H1 (cell line): ENCODE data around the gene HPN. TPM values are rescaled to one million over a fixed set of nuclear protein-coding genes. Genes with fewer than 3 reads are reported as not detected.

Experiments
- CTCF ChIA-PET: fragments of 300-600 bp; sonication (Branson Sonifier 250); formaldehyde crosslinking; loops from one replicate; lab custom pipeline; 2021; ENCODE audit not compliant: partially characterized antibody; lab: Charles Lee
- POLR2A ChIA-PET: fragments of 300-600 bp; sonication (Branson Sonifier 250); formaldehyde crosslinking; loops from one replicate; lab custom pipeline; 2021; ENCODE audit warnings: inconsistent platforms; ENCODE audit not compliant: partially characterized antibody; lab: Charles Lee
- DNase-seq, 2 experiments: peaks; one replicate each; pipeline versions ENCODE4 v3.0.0 to v3.0.0-alpha.2; 2010 to 2022; ENCODE audit warnings: low spot score in 2 of 2, low read depth in 1 of 2, mixed read lengths in 1 of 2
- FAIRE-seq: peaks from 2 replicates; lab custom pipeline; 2011; peaks lifted over from hg19 to GRCh38; lab: Jason Lieb, UNC
- H2AFZ ChIP-seq: 2 replicates; pipeline ENCODE4 v1.8.1; 2012; ENCODE audit warnings: low read length, inconsistent platforms
- H2AK5ac ChIP-seq: 2 replicates; pipeline ENCODE4 v1.6.1; 2013; ENCODE audit warnings: low read depth, low read length
- H2BK120ac ChIP-seq: replicated peaks from 2 replicates; pipeline ENCODE3; 2013; ENCODE audit warnings: low read depth, low read length, inconsistent platforms
- H2BK12ac ChIP-seq: 2 replicates; pipeline ENCODE4 v1.6.1; 2013; ENCODE audit warnings: low read depth, low read length
- H2BK15ac ChIP-seq: 2 replicates; pipeline ENCODE4 v1.6.1; 2013; ENCODE audit warnings: low read length
- H2BK20ac ChIP-seq: 2 replicates; pipeline ENCODE4 v1.6.1; 2013; ENCODE audit warnings: low read length
- H2BK5ac ChIP-seq: 2 replicates; pipeline ENCODE4 v1.6.1; 2013; ENCODE audit warnings: low read depth, low read length
- H3K14ac ChIP-seq: 2 replicates; pipeline ENCODE4 v1.6.1; 2013; ENCODE audit warnings: inconsistent platforms; ENCODE audit not compliant: insufficient read length
- H3K18ac ChIP-seq: 2 replicates; pipeline ENCODE4 v1.6.1; 2013; ENCODE audit warnings: low read length; ENCODE audit errors: extremely low read depth
- H3K23ac ChIP-seq: 2 replicates; pipeline ENCODE4 v1.6.1; 2013; ENCODE audit warnings: inconsistent platforms; ENCODE audit not compliant: insufficient read length
- H3K23me2 ChIP-seq: 2 replicates; pipeline ENCODE4 v1.6.1; 2013; ENCODE audit warnings: low read depth, low read length
- H3K27ac ChIP-seq: 2 replicates; pipeline ENCODE4 v1.6.1; 2011; ENCODE audit warnings: low read depth, low read length, inconsistent platforms
- H3K27me3 ChIP-seq, 4 experiments: replicated peaks in 1 of 4; 1 replicate in 1 of 4; 2 replicates in 3 of 4; pipeline versions ENCODE4 v1.6.1 to v1.8.1; 2011 to 2013; ENCODE audit warnings: low read length in 3 of 4, mild to moderate bottlenecking in 3 of 4, inconsistent platforms in 2 of 4, mixed read lengths in 2 of 4, moderate library complexity in 1 of 4; ENCODE audit not compliant: control insufficient read depth in 3 of 4, insufficient read depth in 3 of 4; ENCODE audit errors: extremely low read depth in 1 of 4
- H3K36me3 ChIP-seq, 4 experiments: 2 replicates each; pipeline versions ENCODE4 v1.6.1 to v1.8.1; 2011 to 2013; ENCODE audit warnings: mild to moderate bottlenecking in 4 of 4, low read length in 3 of 4, moderate library complexity in 2 of 4, control low read depth in 1 of 4, inconsistent platforms in 1 of 4; ENCODE audit not compliant: insufficient read depth in 4 of 4, control insufficient read depth in 2 of 4
- H3K4ac ChIP-seq: replicated peaks from 2 replicates; pipeline ENCODE3; 2013; ENCODE audit warnings: low read length, low read depth, mixed read lengths, inconsistent platforms; ENCODE audit not compliant: insufficient read length
- H3K4me1 ChIP-seq, 4 experiments: replicated peaks in 1 of 4; 1 replicate in 1 of 4; 2 replicates in 3 of 4; pipeline versions ENCODE4 v1.6.1 to v1.8.1; 2011 to 2013; ENCODE audit warnings: low read length in 3 of 4, inconsistent platforms in 2 of 4, mixed read lengths in 1 of 4; ENCODE audit not compliant: insufficient read depth in 4 of 4, control insufficient read depth in 3 of 4
- H3K4me2 ChIP-seq, 2 experiments: 2 replicates each; pipeline versions ENCODE4 v1.6.1 to v1.8.1; 2011 to 2013; ENCODE audit warnings: low read depth in 2 of 2, low read length in 2 of 2, control low read depth in 1 of 2, inconsistent platforms in 1 of 2, mild to moderate bottlenecking in 1 of 2; ENCODE audit not compliant: insufficient read depth in 1 of 2
- H3K4me3 ChIP-seq, 4 experiments: fragments of 200-600, 300-600 bp in 1 of 4; sonication (generic), shearing (Covaris generic), sonication (Bioruptor Twin) in 1 of 4; 2 replicates each; pipeline versions ENCODE4 v1.5.1 to v1.8.1; 2011 to 2016; ENCODE audit warnings: low read length in 4 of 4, low read depth in 3 of 4, control low read depth in 2 of 4, inconsistent platforms in 2 of 4, mild to moderate bottlenecking in 2 of 4, mixed read lengths in 1 of 4, moderate library complexity in 1 of 4; ENCODE audit not compliant: insufficient read depth in 2 of 4; ENCODE audit errors: extremely low read depth in 1 of 4
- H3K56ac ChIP-seq: replicated peaks from 2 replicates; pipeline ENCODE3; 2013; ENCODE audit warnings: low read depth, mild to moderate bottlenecking, mixed read lengths, low read length, inconsistent platforms; ENCODE audit not compliant: insufficient read length
- H3K79me1 ChIP-seq: 2 replicates; pipeline ENCODE4 v1.6.1; 2013; ENCODE audit warnings: low read depth, low read length, control low read depth
- H3K79me2 ChIP-seq, 2 experiments: 2 replicates each; pipeline versions ENCODE4 v1.6.1 to v1.8.1; 2012 to 2013; ENCODE audit warnings: low read length in 2 of 2, mild to moderate bottlenecking in 2 of 2, inconsistent platforms in 1 of 2; ENCODE audit not compliant: insufficient read depth in 2 of 2, control insufficient read depth in 1 of 2
- H3K9ac ChIP-seq, 4 experiments: replicated peaks in 1 of 4; 1 replicate in 1 of 4; 2 replicates in 3 of 4; pipeline versions ENCODE4 v1.6.1 to v1.8.1; 2011 to 2013; ENCODE audit warnings: low read depth in 3 of 4, low read length in 3 of 4, control low read depth in 2 of 4, mild to moderate bottlenecking in 2 of 4, moderate library complexity in 2 of 4, inconsistent platforms in 1 of 4; ENCODE audit errors: extremely low read depth in 1 of 4
- H3K9me3 ChIP-seq, 2 experiments: 2 replicates each; pipeline versions ENCODE4 v1.6.1 to v1.8.1; 2012 to 2013; ENCODE audit warnings: mild to moderate bottlenecking in 2 of 2, moderate library complexity in 2 of 2, control low read depth in 1 of 2, inconsistent platforms in 1 of 2, low read depth in 1 of 2, low read length in 1 of 2, mixed read lengths in 1 of 2; ENCODE audit not compliant: insufficient read depth in 2 of 2
- H4K20me1 ChIP-seq, 2 experiments: replicated peaks in 1 of 2; 2 replicates each; pipeline versions ENCODE3 to v1.8.1; 2011 to 2013; ENCODE audit warnings: inconsistent platforms in 2 of 2, low read length in 2 of 2, mild to moderate bottlenecking in 1 of 2; ENCODE audit not compliant: insufficient read depth in 2 of 2, control insufficient read depth in 1 of 2
- H4K5ac ChIP-seq: 2 replicates; pipeline ENCODE4 v1.6.1; 2013; ENCODE audit warnings: low read length, low read depth, mixed read lengths, inconsistent platforms; ENCODE audit not compliant: insufficient read length
- H4K8ac ChIP-seq: 2 replicates; pipeline ENCODE4 v1.8.0; 2013; ENCODE audit warnings: mild to moderate bottlenecking, moderate library complexity, low read length, inconsistent platforms; ENCODE audit not compliant: insufficient read depth; ENCODE audit errors: extremely low read depth
- H4K91ac ChIP-seq: replicated peaks from 2 replicates; pipeline ENCODE3; 2013; ENCODE audit warnings: low read length, mixed read lengths, inconsistent platforms; ENCODE audit not compliant: insufficient read length
- MAFK ChIP-seq: IDR thresholded peaks from 2 replicates; pipeline ENCODE4 v1.6.1; 2012; ENCODE audit warnings: low read depth, mild to moderate bottlenecking, improper control_type of control experiment, low read length
- POLR2A ChIP-seq, 2 experiments: IDR thresholded peaks; 1 replicate in 1 of 2; 2 replicates in 1 of 2; pipeline ENCODE4 v1.6.1; 2011; ENCODE audit warnings: low read depth in 2 of 2, low read length in 2 of 2, mild to moderate bottlenecking in 2 of 2; ENCODE audit errors: control extremely low read depth in 1 of 2
- WGBS, 2 experiments: shearing (Covaris generic) in 1 of 2; methylation state at CpG; one replicate each; pipeline versions ENCODE4 v1.1.6 to v1.1.7; 2013 to 2015; ENCODE audit warnings: low lambda C conversion rate in 2 of 2, mixed read lengths in 2 of 2, inconsistent platforms in 1 of 2, low coverage in 1 of 2, missing lambda C conversion rate in 1 of 2; ENCODE audit not compliant: insufficient replicate concordance in 2 of 2, insufficient coverage in 1 of 2, insufficient read length in 1 of 2; ENCODE audit errors: extremely low coverage in 1 of 2, missing lambda C conversion rate in 1 of 2; 5-methylcytosine and 5-hydroxymethylcytosine counted together
- polyA plus RNA-seq, 7 experiments: library from polyadenylated mRNA; depleted of rRNA in 3 of 7; stranded (reverse) in 5 of 7; unstranded in 2 of 7; fragments of >200 nt in 5 of 7; fragments of 200-250 nt in 2 of 7; gene quantifications; 1 replicate in 5 of 7; 2 replicates in 1 of 7; 4 replicates in 1 of 7; pipeline versions ENCODE4 v1.2.1 to v1.2.3, GENCODE V29; 2011 to 2013; ENCODE audit warnings: missing spikeins in 2 of 7, mixed read lengths in 2 of 7
- total RNA-seq: library from RNA; stranded (reverse); fragmentation: NEBNext Ultra II Directional; extraction: Animal tissue kit (Norgen Biotek cat#: 25700); gene quantifications from 2 replicates; pipeline ENCODE4 v1.2.1, GENCODE V29; 2021
- TF ChIP-seq, protein P1 (sequence below): IDR thresholded peaks from 2 replicates; pipeline ENCODE4 v1.6.1; 2012; ENCODE audit warnings: inconsistent platforms

The HPN gene
- total and polyA plus RNA-seq, 2 of the 8 experiments (the other 6 are each of a cell fraction or from before 2014, with no cell fraction given) = 14.7 to 33.7 TPM

- Histone ChIP-seq H2BK12ac (0 out of 2 replicates have a peak overlapping the region, but pooled peaks have one; percentile 78), H3K23ac (no peak overlapping the region), H3K14ac (no peak overlapping the region), H3K4me2 (no peak overlapping the region), H4K8ac (no peak overlapping the region), H3K4ac (no peak overlapping the region), H3K79me2 (no peaks in the 10 kb centered on the region), H3K23me2 (no peaks in the 10 kb centered on the region; the same call in 1 of the 2 replicates), H3K4me1 (peaks cover 3 to 13% (median 12%) of the 10 kb centered on the region in 4 experiments), H4K91ac (no peak overlapping the region), H2BK5ac (peak overlapping the region; percentile 75; the same call in 1 of the 2 replicates), H3K9me3 (peaks cover 3 to 4% of the 10 kb centered on the region in 2 experiments; a peak in 3 of 4 replicates), H2BK120ac (no peak overlapping the region), H3K27me3 (no peaks in the 10 kb centered on the region), H2AFZ (no peak overlapping the region), H3K4me3 (no peak overlapping the region), H3K56ac (no peak overlapping the region), H2AK5ac (no peak overlapping the region), H3K9ac (no peak overlapping the region), H4K20me1 (no peaks in the 10 kb centered on the region), H3K36me3 (no peaks in the 10 kb centered on the region), H4K5ac (no peak overlapping the region), H2BK15ac (peak overlapping the region; percentile 75; the same call in 1 of the 2 replicates), H3K79me1 (no peaks in the 10 kb centered on the region), H2BK20ac (peak overlapping the region; percentile 75; the same call in 1 of the 2 replicates), H3K27ac (no peak overlapping the region), H3K18ac (no peak overlapping the region)
- FAIRE-seq (no peak), DNase-seq (no peak)
- 86% methylated on average over 3 of the region's 3 CpGs; no CpG with 5 or more reads in 1 of the 2 experiments for WGBS, 2 experiments
- ChIA-PET POLR2A (interaction anchor here (0.8 to 1.1 kb wide), 3 partner anchors 21 to 133 kb away, joined by 3 to 5 read pairs (median 3); no protein-coding TSS in a partner anchor), CTCF (interaction anchor here (0.7 to 3.4 kb wide), 14 partner anchors 11 to 246 kb away, joined by 3 to 24 read pairs (median 8); partner anchors contain the start of genes FXYD3, FXYD7 and LGI4)
- TF ChIP-seq MAFK (no peak), POLR2A (IDR thresholded peaks at IDR 0.05; ENCODE audit: control extremely low read depth in 1 of 2, low read depth in 2 of 2, low read length in 2 of 2) (no peak)
- TF ChIP-seq, protein P1, sequence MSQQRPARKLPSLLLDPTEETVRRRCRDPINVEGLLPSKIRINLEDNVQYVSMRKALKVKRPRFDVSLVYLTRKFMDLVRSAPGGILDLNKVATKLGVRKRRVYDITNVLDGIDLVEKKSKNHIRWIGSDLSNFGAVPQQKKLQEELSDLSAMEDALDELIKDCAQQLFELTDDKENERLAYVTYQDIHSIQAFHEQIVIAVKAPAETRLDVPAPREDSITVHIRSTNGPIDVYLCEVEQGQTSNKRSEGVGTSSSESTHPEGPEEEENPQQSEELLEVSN = no peak
Observed at GRCh38 chr19:35070471-35070870, 28.9 kb downstream of the HPN start.
